WTC11 (cell line): ENCODE results near the gene RANBP3. TPM values are rescaled to one million over a fixed set of nuclear protein-coding genes. Genes with fewer than 3 reads are reported as not detected.

Experiments
- ATAC-seq: fragments of 200-7000 bp; cut with Tn5 transposase; 2 replicates; pipeline ENCODE4 v1.10.0; 2021; ENCODE audit warnings: mild to moderate bottlenecking, moderate library complexity
- CTCF ChIA-PET: fragments of 300-600 bp; sonication (Branson Sonifier 250); formaldehyde crosslinking; loops from one replicate; lab custom pipeline; 2021; ENCODE audit warnings: antibody characterized with exemption; lab: Charles Lee
- POLR2A ChIA-PET: fragments of 350-600 bp; sonication (Branson Sonifier 250); formaldehyde crosslinking; loops from one replicate; lab custom pipeline; 2021; ENCODE audit warnings: antibody characterized with exemption; lab: Charles Lee
- DNase-seq: peaks from one replicate; pipeline ENCODE4 v3.0.0; 2021; ENCODE audit warnings: low spot score
- H3K27ac Mint-ChIP-seq: 2 replicates; pipeline ENCODE4 v1.8.0; 2021; ENCODE audit warnings: mixed read lengths
- H3K27me3 Mint-ChIP-seq: 2 replicates; pipeline ENCODE4 v1.8.0; 2021; ENCODE audit warnings: low read depth, mild to moderate bottlenecking, moderate library complexity, mixed read lengths
- H3K36me3 Mint-ChIP-seq: 2 replicates; pipeline ENCODE4 v1.8.0; 2021; ENCODE audit warnings: mixed read lengths
- H3K4me1 Mint-ChIP-seq: 2 replicates; pipeline ENCODE4 v1.8.0; 2022; ENCODE audit warnings: mixed read lengths
- H3K4me3 Mint-ChIP-seq: 2 replicates; pipeline ENCODE4 v1.8.0; 2021; ENCODE audit warnings: mild to moderate bottlenecking, moderate library complexity, mixed read lengths
- H3K9me3 Mint-ChIP-seq: 2 replicates; pipeline ENCODE4 v1.8.0; 2021; ENCODE audit warnings: mixed read lengths
- CTCF ChIP-seq: fragments of 200-600 bp; IDR thresholded peaks from 2 replicates; pipeline ENCODE4 v1.8.0; 2022; ENCODE audit warnings: antibody characterized with exemption
- FOXJ3 ChIP-seq: sonication (generic); formaldehyde crosslinking; IDR thresholded peaks from 2 replicates; pipeline ENCODE4 v1.9.0; 2021; ENCODE audit warnings: missing genetic modification reagents, mild to moderate bottlenecking, borderline replicate concordance
- MLX ChIP-seq: sonication (generic); formaldehyde crosslinking; IDR thresholded peaks from 2 replicates; pipeline ENCODE4 v1.8.1; 2023; ENCODE audit warnings: mild to moderate bottlenecking, missing genetic modification reagents, moderate library complexity
- MYBL2 ChIP-seq: sonication (generic); formaldehyde crosslinking; IDR thresholded peaks from 2 replicates; pipeline ENCODE4 v1.8.1; 2023; ENCODE audit warnings: mild to moderate bottlenecking, moderate library complexity, missing genetic modification reagents
- OVOL2 ChIP-seq: fragments of 250-450 bp; sonication (Bioruptor Pico); IDR thresholded peaks from 2 replicates; pipeline ENCODE4 v1.9.0; 2021; ENCODE audit warnings: mild to moderate bottlenecking, borderline replicate concordance
- PRRX2 ChIP-seq: fragments of 250-450 bp; sonication (Bioruptor Pico); IDR thresholded peaks from 2 replicates; pipeline ENCODE4 v1.8.0; 2021; ENCODE audit warnings: mild to moderate bottlenecking
- SMAD4 ChIP-seq: sonication (generic); formaldehyde crosslinking; IDR thresholded peaks from 2 replicates; pipeline ENCODE4 v1.8.0; 2022; ENCODE audit warnings: mild to moderate bottlenecking, missing genetic modification reagents
- ZNF263 ChIP-seq: sonication (generic); formaldehyde crosslinking; IDR thresholded peaks from 2 replicates; pipeline ENCODE4 v1.8.1; 2022; ENCODE audit warnings: low read depth, mild to moderate bottlenecking, moderate library complexity, missing genetic modification reagents
- ZNF396 ChIP-seq: fragments of 250-450 bp; sonication (Bioruptor Pico); IDR thresholded peaks from 2 replicates; pipeline ENCODE4 v1.8.0; 2021; ENCODE audit warnings: mild to moderate bottlenecking, moderate library complexity, borderline replicate concordance
- ZNF416 ChIP-seq: fragments of 250-450 bp; sonication (Bioruptor Pico); IDR thresholded peaks from 2 replicates; pipeline ENCODE4 v1.9.0; 2021; ENCODE audit warnings: mild to moderate bottlenecking, inconsistent platforms
- total RNA-seq: library from RNA; stranded (reverse); gene quantifications from 3 replicates; pipeline ENCODE4 v1.2.3, GENCODE V29; 2021
- TF ChIP-seq, protein P1 (sequence below): sonication (generic); formaldehyde crosslinking; IDR thresholded peaks from 2 replicates; pipeline ENCODE4 v1.8.0; 2022; ENCODE audit warnings: mild to moderate bottlenecking, missing genetic modification reagents
- TF ChIP-seq, protein P2 (sequence below): fragments of 250-450 bp; sonication (Bioruptor Pico); IDR thresholded peaks from 2 replicates; pipeline ENCODE4 v1.9.0; 2021; ENCODE audit warnings: moderate library complexity, mild to moderate bottlenecking, inconsistent platforms, borderline replicate concordance
- TF ChIP-seq, protein P3 (sequence below): sonication (generic); formaldehyde crosslinking; IDR thresholded peaks from 2 replicates; pipeline ENCODE4 v1.8.1; 2022; ENCODE audit warnings: low read depth, missing genetic modification reagents, borderline replicate concordance
- TF ChIP-seq, protein P4 (sequence below): fragments of 250-450 bp; sonication (Bioruptor Pico); IDR thresholded peaks from 2 replicates; pipeline ENCODE4 v1.9.0; 2021; ENCODE audit warnings: mild to moderate bottlenecking, borderline replicate concordance
- TF ChIP-seq, protein P5 (sequence below): sonication (generic); formaldehyde crosslinking; IDR thresholded peaks from 2 replicates; pipeline ENCODE4 v1.8.0; 2023; ENCODE audit warnings: mild to moderate bottlenecking, missing genetic modification reagents
- TF ChIP-seq, protein P6 (sequence below): sonication (generic); formaldehyde crosslinking; IDR thresholded peaks from 2 replicates; pipeline ENCODE4 v1.8.0; 2022; ENCODE audit warnings: mild to moderate bottlenecking, missing genetic modification reagents
- TF ChIP-seq, protein P7 (sequence below): sonication (generic); formaldehyde crosslinking; IDR thresholded peaks from 2 replicates; pipeline ENCODE4 v1.8.1; 2023; ENCODE audit warnings: mild to moderate bottlenecking, missing genetic modification reagents

Gene RANBP3
- total RNA-seq, 1 experiment from 2014 or later = 76.3 TPM

- TF ChIP-seq, protein P1, sequence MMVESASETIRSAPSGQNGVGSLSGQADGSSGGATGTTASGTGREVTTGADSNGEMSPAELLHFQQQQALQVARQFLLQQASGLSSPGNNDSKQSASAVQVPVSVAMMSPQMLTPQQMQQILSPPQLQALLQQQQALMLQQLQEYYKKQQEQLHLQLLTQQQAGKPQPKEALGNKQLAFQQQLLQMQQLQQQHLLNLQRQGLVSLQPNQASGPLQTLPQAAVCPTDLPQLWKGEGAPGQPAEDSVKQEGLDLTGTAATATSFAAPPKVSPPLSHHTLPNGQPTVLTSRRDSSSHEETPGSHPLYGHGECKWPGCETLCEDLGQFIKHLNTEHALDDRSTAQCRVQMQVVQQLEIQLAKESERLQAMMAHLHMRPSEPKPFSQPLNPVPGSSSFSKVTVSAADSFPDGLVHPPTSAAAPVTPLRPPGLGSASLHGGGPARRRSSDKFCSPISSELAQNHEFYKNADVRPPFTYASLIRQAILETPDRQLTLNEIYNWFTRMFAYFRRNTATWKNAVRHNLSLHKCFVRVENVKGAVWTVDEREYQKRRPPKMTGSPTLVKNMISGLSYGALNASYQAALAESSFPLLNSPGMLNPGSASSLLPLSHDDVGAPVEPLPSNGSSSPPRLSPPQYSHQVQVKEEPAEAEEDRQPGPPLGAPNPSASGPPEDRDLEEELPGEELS (CRISPR knock-in tag) = no peak
Measured at GRCh38 chr19:5954293-5954692, 23.6 kb downstream of the RANBP3 start (continued).

DNA sequence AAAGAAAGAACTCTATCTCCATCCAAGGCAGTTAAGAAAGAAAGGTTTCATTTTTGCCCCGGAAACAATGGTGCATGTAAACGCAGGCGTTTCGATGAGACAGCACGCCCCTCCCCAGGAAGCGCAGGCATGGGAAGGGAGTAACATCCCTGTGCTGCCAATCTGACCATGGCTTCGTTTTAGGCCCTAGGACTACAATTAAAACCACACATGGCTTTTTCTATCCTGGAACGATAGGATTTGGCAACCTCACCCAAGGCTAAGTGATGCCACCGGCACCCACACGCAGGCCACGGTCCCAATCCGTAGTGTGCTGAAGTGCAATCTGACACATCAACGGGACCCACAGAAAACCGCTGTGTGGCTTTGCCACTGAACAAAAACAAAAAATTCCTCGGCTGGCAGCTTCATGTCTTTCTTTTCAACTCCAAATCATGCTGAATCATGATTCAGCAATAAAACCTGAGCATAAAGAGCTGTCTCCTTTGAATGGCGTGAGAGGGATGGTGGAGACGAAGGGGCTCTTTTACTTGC lies 24.2 kb downstream of the RANBP3 start:
- CTCF ChIA-PET = interaction anchor here (0.9 to 9.0 kb wide), 5 partner anchors 14 to 150 kb away, joined by 4 to 95 read pairs (median 10); no protein-coding TSS in a partner anchor
- no peaks in the 10 kb centered on the region for H3K36me3 Mint-ChIP-seq
- TF ChIP-seq MLX (CRISPR knock-in tag) (no peak), PRRX2 (CRISPR knock-in tag) (no peak), ZNF416 (CRISPR knock-in tag) (no peak), CTCF (no peak), ZNF396 (CRISPR knock-in tag) (no peak), OVOL2 (CRISPR knock-in tag) (no peak), FOXJ3 (CRISPR knock-in tag) (no peak), ZNF263 (CRISPR knock-in tag) (no peak), MYBL2 (CRISPR knock-in tag) (no peak), SMAD4 (CRISPR knock-in tag) (no peak)
- TF ChIP-seq, protein P2, sequence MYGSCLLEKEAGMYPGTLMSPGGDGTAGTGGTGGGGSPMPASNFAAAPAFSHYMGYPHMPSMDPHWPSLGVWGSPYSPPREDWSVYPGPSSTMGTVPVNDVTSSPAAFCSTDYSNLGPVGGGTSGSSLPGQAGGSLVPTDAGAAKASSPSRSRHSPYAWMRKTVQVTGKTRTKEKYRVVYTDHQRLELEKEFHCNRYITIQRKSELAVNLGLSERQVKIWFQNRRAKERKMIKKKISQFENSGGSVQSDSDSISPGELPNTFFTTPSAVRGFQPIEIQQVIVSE (CRISPR knock-in tag) = no peak
- TF ChIP-seq, protein P3, sequence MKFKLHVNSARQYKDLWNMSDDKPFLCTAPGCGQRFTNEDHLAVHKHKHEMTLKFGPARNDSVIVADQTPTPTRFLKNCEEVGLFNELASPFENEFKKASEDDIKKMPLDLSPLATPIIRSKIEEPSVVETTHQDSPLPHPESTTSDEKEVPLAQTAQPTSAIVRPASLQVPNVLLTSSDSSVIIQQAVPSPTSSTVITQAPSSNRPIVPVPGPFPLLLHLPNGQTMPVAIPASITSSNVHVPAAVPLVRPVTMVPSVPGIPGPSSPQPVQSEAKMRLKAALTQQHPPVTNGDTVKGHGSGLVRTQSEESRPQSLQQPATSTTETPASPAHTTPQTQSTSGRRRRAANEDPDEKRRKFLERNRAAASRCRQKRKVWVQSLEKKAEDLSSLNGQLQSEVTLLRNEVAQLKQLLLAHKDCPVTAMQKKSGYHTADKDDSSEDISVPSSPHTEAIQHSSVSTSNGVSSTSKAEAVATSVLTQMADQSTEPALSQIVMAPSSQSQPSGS = no peak
- TF ChIP-seq, protein P4, sequence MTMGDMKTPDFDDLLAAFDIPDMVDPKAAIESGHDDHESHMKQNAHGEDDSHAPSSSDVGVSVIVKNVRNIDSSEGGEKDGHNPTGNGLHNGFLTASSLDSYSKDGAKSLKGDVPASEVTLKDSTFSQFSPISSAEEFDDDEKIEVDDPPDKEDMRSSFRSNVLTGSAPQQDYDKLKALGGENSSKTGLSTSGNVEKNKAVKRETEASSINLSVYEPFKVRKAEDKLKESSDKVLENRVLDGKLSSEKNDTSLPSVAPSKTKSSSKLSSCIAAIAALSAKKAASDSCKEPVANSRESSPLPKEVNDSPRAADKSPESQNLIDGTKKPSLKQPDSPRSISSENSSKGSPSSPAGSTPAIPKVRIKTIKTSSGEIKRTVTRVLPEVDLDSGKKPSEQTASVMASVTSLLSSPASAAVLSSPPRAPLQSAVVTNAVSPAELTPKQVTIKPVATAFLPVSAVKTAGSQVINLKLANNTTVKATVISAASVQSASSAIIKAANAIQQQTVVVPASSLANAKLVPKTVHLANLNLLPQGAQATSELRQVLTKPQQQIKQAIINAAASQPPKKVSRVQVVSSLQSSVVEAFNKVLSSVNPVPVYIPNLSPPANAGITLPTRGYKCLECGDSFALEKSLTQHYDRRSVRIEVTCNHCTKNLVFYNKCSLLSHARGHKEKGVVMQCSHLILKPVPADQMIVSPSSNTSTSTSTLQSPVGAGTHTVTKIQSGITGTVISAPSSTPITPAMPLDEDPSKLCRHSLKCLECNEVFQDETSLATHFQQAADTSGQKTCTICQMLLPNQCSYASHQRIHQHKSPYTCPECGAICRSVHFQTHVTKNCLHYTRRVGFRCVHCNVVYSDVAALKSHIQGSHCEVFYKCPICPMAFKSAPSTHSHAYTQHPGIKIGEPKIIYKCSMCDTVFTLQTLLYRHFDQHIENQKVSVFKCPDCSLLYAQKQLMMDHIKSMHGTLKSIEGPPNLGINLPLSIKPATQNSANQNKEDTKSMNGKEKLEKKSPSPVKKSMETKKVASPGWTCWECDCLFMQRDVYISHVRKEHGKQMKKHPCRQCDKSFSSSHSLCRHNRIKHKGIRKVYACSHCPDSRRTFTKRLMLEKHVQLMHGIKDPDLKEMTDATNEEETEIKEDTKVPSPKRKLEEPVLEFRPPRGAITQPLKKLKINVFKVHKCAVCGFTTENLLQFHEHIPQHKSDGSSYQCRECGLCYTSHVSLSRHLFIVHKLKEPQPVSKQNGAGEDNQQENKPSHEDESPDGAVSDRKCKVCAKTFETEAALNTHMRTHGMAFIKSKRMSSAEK (CRISPR knock-in tag) = no peak
- TF ChIP-seq, protein P5, sequence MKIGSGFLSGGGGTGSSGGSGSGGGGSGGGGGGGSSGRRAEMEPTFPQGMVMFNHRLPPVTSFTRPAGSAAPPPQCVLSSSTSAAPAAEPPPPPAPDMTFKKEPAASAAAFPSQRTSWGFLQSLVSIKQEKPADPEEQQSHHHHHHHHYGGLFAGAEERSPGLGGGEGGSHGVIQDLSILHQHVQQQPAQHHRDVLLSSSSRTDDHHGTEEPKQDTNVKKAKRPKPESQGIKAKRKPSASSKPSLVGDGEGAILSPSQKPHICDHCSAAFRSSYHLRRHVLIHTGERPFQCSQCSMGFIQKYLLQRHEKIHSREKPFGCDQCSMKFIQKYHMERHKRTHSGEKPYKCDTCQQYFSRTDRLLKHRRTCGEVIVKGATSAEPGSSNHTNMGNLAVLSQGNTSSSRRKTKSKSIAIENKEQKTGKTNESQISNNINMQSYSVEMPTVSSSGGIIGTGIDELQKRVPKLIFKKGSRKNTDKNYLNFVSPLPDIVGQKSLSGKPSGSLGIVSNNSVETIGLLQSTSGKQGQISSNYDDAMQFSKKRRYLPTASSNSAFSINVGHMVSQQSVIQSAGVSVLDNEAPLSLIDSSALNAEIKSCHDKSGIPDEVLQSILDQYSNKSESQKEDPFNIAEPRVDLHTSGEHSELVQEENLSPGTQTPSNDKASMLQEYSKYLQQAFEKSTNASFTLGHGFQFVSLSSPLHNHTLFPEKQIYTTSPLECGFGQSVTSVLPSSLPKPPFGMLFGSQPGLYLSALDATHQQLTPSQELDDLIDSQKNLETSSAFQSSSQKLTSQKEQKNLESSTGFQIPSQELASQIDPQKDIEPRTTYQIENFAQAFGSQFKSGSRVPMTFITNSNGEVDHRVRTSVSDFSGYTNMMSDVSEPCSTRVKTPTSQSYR = no peak
- TF ChIP-seq, protein P6, sequence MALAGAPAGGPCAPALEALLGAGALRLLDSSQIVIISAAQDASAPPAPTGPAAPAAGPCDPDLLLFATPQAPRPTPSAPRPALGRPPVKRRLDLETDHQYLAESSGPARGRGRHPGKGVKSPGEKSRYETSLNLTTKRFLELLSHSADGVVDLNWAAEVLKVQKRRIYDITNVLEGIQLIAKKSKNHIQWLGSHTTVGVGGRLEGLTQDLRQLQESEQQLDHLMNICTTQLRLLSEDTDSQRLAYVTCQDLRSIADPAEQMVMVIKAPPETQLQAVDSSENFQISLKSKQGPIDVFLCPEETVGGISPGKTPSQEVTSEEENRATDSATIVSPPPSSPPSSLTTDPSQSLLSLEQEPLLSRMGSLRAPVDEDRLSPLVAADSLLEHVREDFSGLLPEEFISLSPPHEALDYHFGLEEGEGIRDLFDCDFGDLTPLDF (CRISPR knock-in tag) = no peak
- TF ChIP-seq, protein P7, sequence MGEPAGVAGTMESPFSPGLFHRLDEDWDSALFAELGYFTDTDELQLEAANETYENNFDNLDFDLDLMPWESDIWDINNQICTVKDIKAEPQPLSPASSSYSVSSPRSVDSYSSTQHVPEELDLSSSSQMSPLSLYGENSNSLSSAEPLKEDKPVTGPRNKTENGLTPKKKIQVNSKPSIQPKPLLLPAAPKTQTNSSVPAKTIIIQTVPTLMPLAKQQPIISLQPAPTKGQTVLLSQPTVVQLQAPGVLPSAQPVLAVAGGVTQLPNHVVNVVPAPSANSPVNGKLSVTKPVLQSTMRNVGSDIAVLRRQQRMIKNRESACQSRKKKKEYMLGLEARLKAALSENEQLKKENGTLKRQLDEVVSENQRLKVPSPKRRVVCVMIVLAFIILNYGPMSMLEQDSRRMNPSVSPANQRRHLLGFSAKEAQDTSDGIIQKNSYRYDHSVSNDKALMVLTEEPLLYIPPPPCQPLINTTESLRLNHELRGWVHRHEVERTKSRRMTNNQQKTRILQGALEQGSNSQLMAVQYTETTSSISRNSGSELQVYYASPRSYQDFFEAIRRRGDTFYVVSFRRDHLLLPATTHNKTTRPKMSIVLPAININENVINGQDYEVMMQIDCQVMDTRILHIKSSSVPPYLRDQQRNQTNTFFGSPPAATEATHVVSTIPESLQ (CRISPR knock-in tag) = no peak

More for the DNA sequence above, 24.2 kb downstream of the RANBP3 start:
- no peak for ATAC-seq
- Mint-ChIP-seq H3K27ac (peak overlapping the region; percentile 88), H3K4me3 (peak overlapping the region; percentile 22; the same call in 1 of the 2 replicates), H3K27me3 (no peaks in the 10 kb centered on the region; the same call in 1 of the 2 replicates), H3K4me1 (peaks cover 95% of the 10 kb centered on the region), H3K9me3 (no peaks in the 10 kb centered on the region)
- POLR2A ChIA-PET = no interaction called here
- DNase-seq = no peak
